ENCODE results near the gene SNRNP25. TPM values are rescaled to one million over a fixed set of nuclear protein-coding genes. Genes with fewer than 3 reads are reported as not detected.
"Not testable (repeated sequence)": the region's sequence is repeated elsewhere in the genome, so short reads cannot be mapped to it uniquely, and the experiment has no call there.

The SNRNP25 gene
- 11.9 and 21.2 TPM in 2 replicates for total RNA-seq (2022)
- percentile 32 among the genes with signal in this experiment for Bru-seq, nascent RNA
- percentile 47 among the genes with signal in this experiment for BruChase-seq, experiment 1, labeled RNA remaining after a 6-hour chase
- BruChase-seq, experiment 2, labeled RNA remaining after a 2-hour chase, result percentile 44 among the genes with signal in this experiment
- long read RNA-seq, transcript SNRNP25-201 (5 exons, 1,905 nt), result major isoform, 39 of 42 reads
- long read RNA-seq, partial matches to known transcripts, result 0 of 42 reads
- long read RNA-seq, other reads (novel, unspliced or antisense), result 2 of 42 reads

GRCh38 chr16:53346-54236 is at the start of gene SNRNP25, which contains the start of gene POLR3K:
SNRNP25 (plus strand) TSS chr16:53828; CDS start chr16:54017, 189 bp downstream.
POLR3K (minus strand) TSS chr16:53608; CDS start chr16:53586, 22 bp downstream.
- Mint-ChIP-seq H3K27me3 (ENCODE audit: insufficient read depth, unreplicated experiment) (no peaks in the 10 kb centered on the region), H3K9me3 (ENCODE audit: unreplicated experiment) (no peaks in the 10 kb centered on the region), H3K27ac (ENCODE audit: low read depth, unreplicated experiment) (peak within 1 kb of the TSS; percentile 92), H3K36me3 (ENCODE audit: insufficient read depth, unreplicated experiment) (peaks cover 40% of the 10 kb centered on the region), H3K4me1 (ENCODE audit: insufficient read depth, unreplicated experiment) (peaks cover 5% of the 10 kb centered on the region), H3K4me3 (ENCODE audit: unreplicated experiment) (peak within 1 kb of the TSS; percentile 98)
- peak; percentile 97 for DNase-seq (ENCODE audit: unreplicated experiment)
- POLR2A ChIA-PET, result interaction anchor here (0.6 to 2.0 kb wide), 12 partner anchors 9 to 539 kb away, joined by 3 to 10 read pairs (median 4); partner anchors contain the start of gene RHBDF1
- BruUV-seq (replicated peaks), result no TSS peak
- CTCF ChIA-PET, result interaction anchor here (0.7 to 1.0 kb wide), 4 partner anchors 10 to 30 kb away, joined by 3 to 7 read pairs (median 4); no protein-coding TSS in a partner anchor
- intact Hi-C loops (cut with micrococcal nuclease), result loop anchor here (1.0 kb wide), 1 partner anchor 41 kb away; no protein-coding TSS in a partner anchor
- no peak for TF ChIP-seq CTCF (IDR thresholded peaks at IDR 0.05; ENCODE audit: unreplicated experiment)

- no peaks in the 10 kb centered on the region for H3K27me3 Mint-ChIP-seq (ENCODE audit: insufficient read depth, unreplicated experiment)
- peak overlapping the region; percentile 61 for H3K4me3 Mint-ChIP-seq (ENCODE audit: unreplicated experiment)
- CTCF ChIA-PET, result no interaction called here
- no TSS peak for BruUV-seq (replicated peaks)
- no peaks in the 10 kb centered on the region for H3K9me3 Mint-ChIP-seq (ENCODE audit: unreplicated experiment)
- intact Hi-C loops (cut with micrococcal nuclease), result no loop called here
- POLR2A ChIA-PET, result no interaction called here
- no peaks in the 10 kb centered on the region for H3K36me3 Mint-ChIP-seq (ENCODE audit: insufficient read depth, unreplicated experiment)
- TF ChIP-seq CTCF (IDR thresholded peaks at IDR 0.05; ENCODE audit: unreplicated experiment), result no peak
- no peak overlapping the region for H3K27ac Mint-ChIP-seq (ENCODE audit: low read depth, unreplicated experiment)
- no peaks in the 10 kb centered on the region for H3K4me1 Mint-ChIP-seq (ENCODE audit: insufficient read depth, unreplicated experiment)
- DNase-seq (ENCODE audit: unreplicated experiment), result no peak
These were observed 43.5 kb upstream of the SNRNP25 start for GRCh38 chr16:9903-10665.

DNA sequence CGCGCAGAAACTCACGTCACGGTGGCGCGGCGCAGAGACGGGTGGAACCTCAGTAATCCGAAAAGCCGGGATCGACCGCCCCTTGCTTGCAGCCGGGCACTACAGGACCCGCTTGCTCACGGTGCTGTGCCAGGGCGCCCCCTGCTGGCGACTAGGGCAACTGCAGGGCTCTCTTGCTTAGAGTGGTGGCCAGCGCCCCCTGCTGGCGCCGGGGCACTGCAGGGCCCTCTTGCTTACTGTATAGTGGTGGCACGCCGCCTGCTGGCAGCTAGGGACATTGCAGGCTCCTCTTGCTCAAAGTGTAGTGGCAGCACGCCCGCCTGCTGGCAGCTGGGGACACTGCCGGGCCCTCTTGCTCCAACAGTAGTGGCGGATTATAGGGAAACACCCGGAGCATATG is 42.9 kb upstream of the SNRNP25 start:
- H3K4me3 Mint-ChIP-seq (ENCODE audit: unreplicated experiment); H3K27me3 Mint-ChIP-seq (ENCODE audit: insufficient read depth, unreplicated experiment); H3K27ac Mint-ChIP-seq (ENCODE audit: low read depth, unreplicated experiment); H3K9me3 Mint-ChIP-seq (ENCODE audit: unreplicated experiment); BruUV-seq (replicated peaks); DNase-seq (ENCODE audit: unreplicated experiment); intact Hi-C loops (cut with micrococcal nuclease); H3K4me1 Mint-ChIP-seq (ENCODE audit: insufficient read depth, unreplicated experiment); POLR2A ChIA-PET; CTCF ChIA-PET; H3K36me3 Mint-ChIP-seq (ENCODE audit: insufficient read depth, unreplicated experiment): not testable (repeated sequence)
- peak; percentile 42 for TF ChIP-seq CTCF (IDR thresholded peaks at IDR 0.05; ENCODE audit: unreplicated experiment)

- CTCF ChIA-PET; DNase-seq (ENCODE audit: unreplicated experiment); H3K36me3 Mint-ChIP-seq (ENCODE audit: insufficient read depth, unreplicated experiment): not testable (repeated sequence)
These were observed 36.4 kb upstream of the SNRNP25 start for GRCh38 chr16:17062-17765.

GRCh38 chr16:20886-21285 is 32.7 kb upstream of the SNRNP25 start:
- H3K9me3 Mint-ChIP-seq (ENCODE audit: unreplicated experiment); H3K27me3 Mint-ChIP-seq (ENCODE audit: insufficient read depth, unreplicated experiment); POLR2A ChIA-PET; intact Hi-C loops (cut with micrococcal nuclease); CTCF ChIA-PET; H3K4me1 Mint-ChIP-seq (ENCODE audit: insufficient read depth, unreplicated experiment); H3K4me3 Mint-ChIP-seq (ENCODE audit: unreplicated experiment); DNase-seq (ENCODE audit: unreplicated experiment); H3K36me3 Mint-ChIP-seq (ENCODE audit: insufficient read depth, unreplicated experiment); H3K27ac Mint-ChIP-seq (ENCODE audit: low read depth, unreplicated experiment); BruUV-seq (replicated peaks): not testable (repeated sequence)

More at GRCh38 chr16:17062-17765, 36.4 kb upstream of the SNRNP25 start:
- BruUV-seq (replicated peaks); H3K27me3 Mint-ChIP-seq (ENCODE audit: insufficient read depth, unreplicated experiment); intact Hi-C loops (cut with micrococcal nuclease); H3K9me3 Mint-ChIP-seq (ENCODE audit: unreplicated experiment); H3K27ac Mint-ChIP-seq (ENCODE audit: low read depth, unreplicated experiment); H3K4me3 Mint-ChIP-seq (ENCODE audit: unreplicated experiment); POLR2A ChIA-PET; H3K4me1 Mint-ChIP-seq (ENCODE audit: insufficient read depth, unreplicated experiment): not testable (repeated sequence)

DNA sequence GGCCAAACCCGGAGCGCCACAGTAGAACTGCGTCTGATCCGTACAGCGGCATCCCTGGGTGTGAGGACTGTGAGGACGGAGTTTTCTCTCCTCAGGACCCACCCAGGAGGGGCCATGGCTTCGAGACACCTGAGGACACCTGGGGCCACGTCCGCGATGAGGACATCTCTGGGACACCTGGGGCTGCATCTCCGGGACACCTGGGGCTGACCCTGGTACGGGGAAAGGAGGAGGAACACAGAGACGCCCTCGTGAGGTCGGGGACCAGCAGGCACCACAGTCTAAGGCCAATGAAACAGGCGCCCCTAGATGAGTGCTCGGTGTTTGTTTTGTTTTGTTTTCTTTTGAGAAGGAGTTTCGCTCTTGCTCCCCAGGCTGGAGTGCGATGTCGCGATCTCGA is 29.5 kb upstream of the SNRNP25 start:
- H3K27me3 Mint-ChIP-seq (ENCODE audit: insufficient read depth, unreplicated experiment); H3K27ac Mint-ChIP-seq (ENCODE audit: low read depth, unreplicated experiment); POLR2A ChIA-PET; H3K4me3 Mint-ChIP-seq (ENCODE audit: unreplicated experiment); intact Hi-C loops (cut with micrococcal nuclease); H3K9me3 Mint-ChIP-seq (ENCODE audit: unreplicated experiment); CTCF ChIA-PET; H3K4me1 Mint-ChIP-seq (ENCODE audit: insufficient read depth, unreplicated experiment); DNase-seq (ENCODE audit: unreplicated experiment); H3K36me3 Mint-ChIP-seq (ENCODE audit: insufficient read depth, unreplicated experiment); BruUV-seq (replicated peaks): not testable (repeated sequence)
